B cell (primary cell): ENCODE measurements around the gene SLC25A51. TPM values are rescaled to one million over a fixed set of nuclear protein-coding genes. Genes with fewer than 3 reads are reported as not detected.

Source experiments
- ATAC-seq: fragments of 200-7000 bp; cut with Tn5 transposase; one replicate; pipeline ENCODE4 v1.10.0; 2021; ENCODE audit warnings: low read depth, mild to moderate bottlenecking, moderate number of reproducible peaks, moderate library complexity
- CTCF ChIA-PET: fragments of 350-600 bp; sonication (Branson Sonifier 250); formaldehyde crosslinking; loops from one replicate; lab custom pipeline; 2021; ENCODE audit warnings: antibody characterized with exemption, inconsistent platforms; lab: Charles Lee
- POLR2A ChIA-PET: fragments of 350-600 bp; sonication (Branson Sonifier 250); formaldehyde crosslinking; loops from one replicate; lab custom pipeline; 2021; ENCODE audit warnings: antibody characterized with exemption; lab: Charles Lee
- DNase-seq: peaks from one replicate; pipeline ENCODE4 v3.0.0; 2013
- H2AFZ ChIP-seq: 2 replicates; pipeline ENCODE4 v1.6.1; 2012; ENCODE audit warnings: mild to moderate bottlenecking, low read depth, low read length; ENCODE audit not compliant: insufficient read depth, poor library complexity, severe bottlenecking
- H3K27ac ChIP-seq, 2 donors: 1 replicate in 1 of 2; 2 replicates in 1 of 2; pipeline ENCODE4 v1.5.1; 2012 to 2013; ENCODE audit warnings: low read length in 2 of 2, mild to moderate bottlenecking in 2 of 2, moderate library complexity in 1 of 2
- H3K27me3 ChIP-seq, 4 experiments: fragments of 200-600 bp in 1 of 4; sonication (generic) in 1 of 4; replicated peaks in 1 of 4; 1 replicate in 2 of 4; 2 replicates in 2 of 4; pipeline versions ENCODE4 v1.6.1 to v1.7.0; 2013 to 2016; ENCODE audit warnings: low read length in 3 of 4, mild to moderate bottlenecking in 2 of 4, mixed read lengths in 1 of 4, moderate library complexity in 1 of 4; ENCODE audit not compliant: insufficient read depth in 4 of 4, control insufficient read depth in 3 of 4; ENCODE audit errors: control extremely low read depth in 1 of 4
- H3K36me3 ChIP-seq, 2 experiments: replicated peaks in 1 of 2; 1 replicate in 1 of 2; 2 replicates in 1 of 2; pipeline versions ENCODE4 v1.6.1 to v1.7.1; 2013; ENCODE audit warnings: low read length in 1 of 2; ENCODE audit not compliant: insufficient read depth in 2 of 2, control insufficient read depth in 1 of 2; ENCODE audit errors: control extremely low read depth in 1 of 2, extremely low read depth in 1 of 2
- H3K4me1 ChIP-seq, 2 donors: fragments of 200-600 bp in 1 of 2; sonication (generic) in 1 of 2; 1 replicate in 1 of 2; 2 replicates in 1 of 2; pipeline versions ENCODE4 v1.5.1 to v1.6.1; 2013 to 2017; ENCODE audit warnings: low read length in 2 of 2; ENCODE audit not compliant: control insufficient read depth in 2 of 2, insufficient read depth in 2 of 2
- H3K4me2 ChIP-seq: replicated peaks from 2 replicates; pipeline ENCODE3; 2012; ENCODE audit warnings: mild to moderate bottlenecking, low read depth, low read length; ENCODE audit not compliant: poor library complexity, severe bottlenecking
- H3K4me3 ChIP-seq, 5 experiments: fragments of 200-600 bp in 1 of 5; sonication (generic) in 1 of 5; 1 replicate in 3 of 5; 2 replicates in 2 of 5; pipeline versions ENCODE4 v1.5.1 to v1.7.0; 2011 to 2016; ENCODE audit warnings: low read length in 4 of 5, mild to moderate bottlenecking in 4 of 5, low read depth in 2 of 5, control low read depth in 1 of 5, moderate library complexity in 1 of 5; ENCODE audit not compliant: insufficient read depth in 1 of 5; ENCODE audit errors: control extremely low read depth in 1 of 5, extremely low read depth in 1 of 5
- H3K79me2 ChIP-seq: fragments of 200-600 bp; sonication (generic); one replicate; pipeline ENCODE4 v1.6.0; 2016; ENCODE audit warnings: low read length; ENCODE audit not compliant: control insufficient read depth, insufficient read depth
- H3K9ac ChIP-seq: fragments of 200-600 bp; sonication (generic); 2 replicates; pipeline ENCODE4 v1.6.1; 2017; ENCODE audit warnings: mild to moderate bottlenecking, low read length, moderate library complexity
- H3K9me3 ChIP-seq, 3 donors: one replicate each; pipeline versions ENCODE4 v1.6.1 to v1.7.1; 2013; ENCODE audit warnings: low read length in 2 of 3; ENCODE audit not compliant: control insufficient read depth in 2 of 3, insufficient read depth in 1 of 3; ENCODE audit errors: control extremely low read depth in 1 of 3
- H4K20me1 ChIP-seq: 2 replicates; pipeline ENCODE4 v1.6.0; 2012; ENCODE audit warnings: mild to moderate bottlenecking, low read length; ENCODE audit not compliant: insufficient read depth, control insufficient read depth, poor library complexity, severe bottlenecking
- H3K27ac Mint-ChIP-seq: one replicate; pipeline ENCODE4 v1.8.0; 2021; ENCODE audit warnings: mixed read lengths
- H3K27me3 Mint-ChIP-seq: one replicate; pipeline ENCODE4 v1.8.0; 2021; ENCODE audit warnings: mixed read lengths
- H3K4me1 Mint-ChIP-seq: one replicate; pipeline ENCODE4 v1.8.0; 2021; ENCODE audit warnings: mixed read lengths
- H3K4me3 Mint-ChIP-seq: one replicate; pipeline ENCODE4 v1.8.0; 2021; ENCODE audit warnings: mixed read lengths
- H3K9me3 Mint-ChIP-seq: one replicate; pipeline ENCODE4 v1.8.0; 2022; ENCODE audit warnings: mixed read lengths; ENCODE audit not compliant: insufficient read depth
- CTCF ChIP-seq: fragments of 200-600 bp; IDR thresholded peaks from one replicate; pipeline ENCODE4 v1.8.0; 2022; ENCODE audit warnings: antibody characterized with exemption, mild to moderate bottlenecking
- EZH2 ChIP-seq: IDR thresholded peaks from 2 replicates; pipeline ENCODE4 v1.6.1; 2012; ENCODE audit warnings: borderline replicate concordance, low read depth, mild to moderate bottlenecking, moderate library complexity, low read length; ENCODE audit not compliant: insufficient read depth, poor library complexity, severe bottlenecking
- WGBS: methylation state at CpG from one replicate; pipeline ENCODE4 v1.1.5; 2013; ENCODE audit warnings: missing lambda C conversion rate; ENCODE audit not compliant: insufficient coverage; 5-methylcytosine and 5-hydroxymethylcytosine counted together
- intact Hi-C: fragments of 100-400 bp; cut with micrococcal nuclease; formaldehyde crosslinking; loops from one replicate; pipeline ENCODE4 v1.10.0; 2022
- polyA plus RNA-seq: library from polyadenylated mRNA; depleted of rRNA; stranded (reverse); fragments of >200 nt; gene quantifications from 2 replicates; pipeline ENCODE4 v1.2.3, GENCODE V29; 2012
- total RNA-seq, 2 donors: library from RNA; stranded (reverse); fragments of 120-200 nt in 1 of 2; gene quantifications; 1 replicate in 1 of 2; 2 replicates in 1 of 2; pipeline versions ENCODE4 v1.2.3 to v1.2.4, GENCODE V29; 2013 to 2022

SLC25A51 gene
- total and polyA plus RNA-seq, 2 donors (not counting 1 experiment from before 2014, with no cell fraction given): 12.9 to 27.8 TPM

DNA sequence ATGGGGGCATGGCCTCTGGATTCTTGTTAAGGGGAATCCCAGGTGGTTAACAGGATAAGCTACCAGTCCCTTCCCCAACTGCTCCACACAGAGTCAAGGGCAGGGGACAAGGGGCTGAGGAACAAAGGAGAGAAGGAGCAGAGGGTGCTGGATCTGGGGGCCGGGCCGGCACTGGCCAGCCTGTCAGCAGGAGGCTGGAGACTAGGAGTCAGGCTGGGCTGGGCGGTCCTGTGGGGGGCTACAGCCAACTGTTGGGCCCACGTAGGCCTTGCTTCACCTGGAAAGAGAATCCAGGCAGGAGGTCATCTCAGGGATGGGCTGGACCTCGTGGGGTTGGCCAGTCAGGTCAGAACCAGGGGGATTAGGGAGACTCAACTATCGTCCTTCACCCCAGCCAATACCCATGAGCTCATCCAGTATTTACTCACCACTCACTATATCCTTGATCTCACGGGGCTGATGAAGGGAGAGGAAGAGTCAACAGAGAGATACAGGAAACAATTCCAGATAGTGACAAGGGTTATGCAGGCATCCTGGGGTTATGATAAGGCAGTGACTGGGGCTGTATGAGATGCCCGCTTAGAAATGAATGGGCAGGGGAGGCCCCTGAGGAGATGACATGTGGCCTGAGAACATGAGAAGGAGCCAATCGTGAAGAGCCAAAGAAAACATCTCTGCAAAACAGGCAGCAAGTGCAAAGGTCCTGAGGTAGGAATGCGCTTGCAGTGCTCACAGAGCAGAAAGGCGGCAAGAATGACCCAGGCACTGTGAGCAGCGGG lies 47.9 kb upstream of the SLC25A51 start:
- no peak overlapping the region for H3K4me3 Mint-ChIP-seq
- no peaks in the 10 kb centered on the region for H3K9me3 Mint-ChIP-seq
- Histone ChIP-seq H3K36me3 (no peaks in the 10 kb centered on the region), H3K9me3 (peaks cover 0 to 4% (median 0%) of the 10 kb centered on the region in 3 donors), H2AFZ (no peak overlapping the region), H3K4me3 (no peak overlapping the region), H3K27me3 (no peaks in the 10 kb centered on the region), H3K4me1 (no peaks in the 10 kb centered on the region), H4K20me1 (no peaks in the 10 kb centered on the region), H3K4me2 (no peak overlapping the region), H3K79me2 (no peaks in the 10 kb centered on the region), H3K27ac (no peak overlapping the region), H3K9ac (no peak overlapping the region)
- TF ChIP-seq EZH2: no peak
- TF ChIP-seq CTCF: no peak
- H3K27me3 Mint-ChIP-seq: peaks cover 5% of the 10 kb centered on the region
- ATAC-seq (no peak), DNase-seq (no peak)
- ChIA-PET POLR2A (no interaction called here), CTCF (interaction anchor here (1.4 kb wide), 1 partner anchor 9 kb away, joined by 3 read pairs; no protein-coding TSS in a partner anchor)
- H3K4me1 Mint-ChIP-seq: peaks cover 11% of the 10 kb centered on the region
- intact Hi-C loops: no loop called here
- H3K27ac Mint-ChIP-seq: no peak overlapping the region
- WGBS: 96% methylated on average over 9 of the region's 12 CpGs

GRCh38 chr9:37950561-37950960 lies 46.6 kb upstream of the SLC25A51 start:
- Mint-ChIP-seq H3K9me3 (no peaks in the 10 kb centered on the region), H3K27me3 (peaks cover 5% of the 10 kb centered on the region), H3K4me3 (no peak overlapping the region), H3K27ac (no peak overlapping the region), H3K4me1 (peaks cover 11% of the 10 kb centered on the region)
- no peak overlapping the region for H3K9ac ChIP-seq
- DNase-seq (no peak), ATAC-seq (no peak)
- no peaks in the 10 kb centered on the region for H3K36me3 ChIP-seq
- H2AFZ ChIP-seq: no peak overlapping the region
- no peak for TF ChIP-seq EZH2
- TF ChIP-seq CTCF: no peak
- H3K4me3 ChIP-seq: no peak overlapping the region
- H3K27me3 ChIP-seq: no peaks in the 10 kb centered on the region
- H3K79me2 ChIP-seq: no peaks in the 10 kb centered on the region
- peaks cover 0 to 4% (median 0%) of the 10 kb centered on the region in 3 donors for H3K9me3 ChIP-seq
- intact Hi-C loops: no loop called here
- no peaks in the 10 kb centered on the region for H3K4me1 ChIP-seq
- POLR2A ChIA-PET: no interaction called here
- CTCF ChIA-PET: no interaction called here
- WGBS: 100% methylated on average over 9 of the region's 12 CpGs
- no peaks in the 10 kb centered on the region for H4K20me1 ChIP-seq
- no peak overlapping the region for H3K27ac ChIP-seq
- H3K4me2 ChIP-seq: no peak overlapping the region
